Measurements from ENCODE around the gene SLC25A48.

SLC25A48 gene, protein sequence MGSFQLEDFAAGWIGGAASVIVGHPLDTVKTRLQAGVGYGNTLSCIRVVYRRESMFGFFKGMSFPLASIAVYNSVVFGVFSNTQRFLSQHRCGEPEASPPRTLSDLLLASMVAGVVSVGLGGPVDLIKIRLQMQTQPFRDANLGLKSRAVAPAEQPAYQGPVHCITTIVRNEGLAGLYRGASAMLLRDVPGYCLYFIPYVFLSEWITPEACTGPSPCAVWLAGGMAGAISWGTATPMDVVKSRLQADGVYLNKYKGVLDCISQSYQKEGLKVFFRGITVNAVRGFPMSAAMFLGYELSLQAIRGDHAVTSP

DNA sequence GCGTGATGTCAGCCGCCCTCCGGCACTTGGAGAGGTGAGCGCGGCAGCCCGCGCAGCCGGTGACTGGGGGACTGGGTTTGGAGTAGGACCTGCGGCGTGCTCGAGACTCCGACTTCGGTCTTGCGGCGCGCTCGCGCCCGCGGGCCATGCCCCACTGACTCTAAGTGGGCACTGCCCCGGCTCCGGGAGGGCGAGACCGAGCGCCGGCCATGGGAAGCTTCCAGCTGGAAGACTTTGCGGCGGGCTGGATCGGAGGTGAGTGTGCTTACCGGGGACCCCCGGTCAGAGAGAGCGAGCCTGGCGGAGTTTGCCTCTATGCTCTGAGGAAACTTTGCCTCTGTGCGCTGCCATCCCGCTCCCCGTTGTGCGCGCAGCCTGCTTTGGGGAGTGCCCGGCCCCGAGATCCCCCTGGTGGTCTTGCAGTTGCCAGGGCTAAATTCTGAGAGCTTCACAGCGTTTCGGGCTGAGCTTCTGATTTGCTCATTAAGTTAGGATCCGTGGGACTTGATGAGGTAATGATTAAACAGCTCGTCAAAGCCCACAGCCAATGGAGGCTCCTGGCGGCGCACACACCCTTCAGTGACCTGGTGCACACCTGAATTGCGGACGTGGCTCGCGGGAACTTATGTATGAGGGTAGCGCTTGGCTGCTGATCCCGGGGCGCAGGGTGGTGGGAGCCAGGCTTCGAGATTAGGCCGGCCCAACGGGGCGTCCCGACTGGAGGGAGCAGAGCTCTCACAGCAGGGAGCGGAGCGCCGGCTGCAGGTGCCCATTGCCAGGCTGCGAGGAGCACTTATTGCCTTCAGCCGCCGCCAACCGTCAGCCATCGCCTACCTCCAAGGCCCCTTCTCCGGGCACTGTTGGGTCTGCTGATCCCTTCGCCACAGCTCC is at the start of gene SLC25A48:
Gene SLC25A48, plus strand, starts transcription at position 25 of the 891 bp plus-strand sequence. Its CDS starts 185 bp downstream, at position 210.
- intact Hi-C loops (cut with DNase I) = loop anchor here (5.0 kb wide), 2 partner anchors 47 to 368 kb away; no protein-coding TSS in a partner anchor
- peak; percentile 53 to 95 (median 70) for DNase-seq

GRCh38 chr5:135800656-135801055 is 33.8 kb upstream of the SLC25A48 start:
- no peak for DNase-seq
- intact Hi-C loops (cut with DNase I) = no loop called here

DNA sequence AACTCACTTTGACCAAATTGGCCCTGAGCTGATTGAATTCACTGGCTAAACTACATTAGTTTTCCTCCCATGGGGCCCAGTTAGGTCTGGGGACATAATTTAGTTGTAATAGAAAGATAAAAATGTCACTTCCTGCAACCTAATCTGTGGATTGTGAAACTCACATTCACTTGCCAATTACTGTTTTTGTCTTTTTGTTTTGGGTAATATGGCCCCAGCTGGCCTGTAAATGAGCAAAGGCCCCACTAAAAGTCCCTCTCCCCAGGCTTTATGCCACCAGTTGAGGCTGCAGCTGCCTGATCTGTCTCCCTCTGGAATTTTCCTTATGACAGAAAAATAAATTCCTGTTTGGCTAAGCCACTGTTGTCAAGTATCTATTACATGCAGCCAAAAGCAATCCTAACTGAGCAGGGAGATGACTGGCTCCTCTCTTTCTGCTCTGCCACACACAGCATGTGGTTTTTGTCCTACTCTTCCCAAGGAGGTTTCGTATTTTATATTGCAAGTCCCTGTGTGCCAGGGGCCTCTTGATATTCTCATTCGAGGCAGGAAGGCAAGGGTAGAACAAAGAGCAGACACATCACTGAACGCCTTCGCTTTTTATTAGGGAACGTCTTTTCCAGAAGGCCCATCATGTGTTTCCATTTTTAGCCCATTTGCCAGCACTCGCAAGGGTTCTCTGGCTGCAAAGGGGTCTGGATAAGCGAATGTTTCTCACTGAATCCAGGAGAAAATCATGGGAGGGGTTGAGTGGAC is 24.1 kb upstream of the SLC25A48 start:
- DNase-seq = no peak
- intact Hi-C loops (cut with DNase I) = no loop called here

DNA sequence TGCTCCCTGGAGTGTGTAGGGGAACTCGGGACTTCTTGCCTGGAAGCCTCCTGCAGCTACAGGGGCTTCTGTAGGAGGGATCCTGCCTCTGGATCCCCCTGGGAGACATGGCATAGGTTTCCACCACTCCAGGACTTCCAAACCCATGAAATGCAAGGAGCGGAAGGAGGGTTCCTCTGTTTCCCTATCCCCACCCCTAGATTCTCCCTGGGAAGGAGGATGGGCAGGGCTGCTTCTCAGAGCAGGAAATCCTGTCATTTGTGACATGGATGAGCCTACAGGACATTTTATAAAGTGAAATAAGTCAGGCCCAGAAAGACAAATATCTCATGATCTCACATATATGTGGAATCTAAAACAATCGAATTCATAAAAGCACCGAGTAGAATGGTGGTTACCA is 23.5 kb upstream of the SLC25A48 start:
- DNase-seq = no peak
- intact Hi-C loops (cut with DNase I) = no loop called here

DNA sequence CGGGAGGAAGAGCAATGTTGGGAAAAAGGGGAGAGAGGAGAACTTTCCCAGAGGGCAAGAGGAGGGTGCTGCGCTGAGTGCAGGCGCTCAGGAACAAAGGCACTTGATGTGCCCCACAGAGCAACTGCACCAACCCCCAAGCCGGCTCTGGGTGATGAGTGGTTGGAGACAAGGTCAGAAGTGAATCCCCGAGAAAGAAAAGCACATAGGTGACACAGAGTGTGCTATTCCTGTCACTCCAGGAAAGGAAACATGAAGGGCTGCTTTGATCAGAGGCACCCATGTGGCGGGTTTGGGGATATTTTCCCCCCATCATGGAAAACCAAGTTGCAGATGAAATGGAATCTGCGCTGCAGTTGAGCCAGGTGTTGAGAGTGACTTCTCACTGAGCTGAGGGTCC is 20.7 kb upstream of the SLC25A48 start:
- intact Hi-C loops (cut with DNase I) = no loop called here
- peak in 1 of 10 donors; percentile 54 for DNase-seq

DNA sequence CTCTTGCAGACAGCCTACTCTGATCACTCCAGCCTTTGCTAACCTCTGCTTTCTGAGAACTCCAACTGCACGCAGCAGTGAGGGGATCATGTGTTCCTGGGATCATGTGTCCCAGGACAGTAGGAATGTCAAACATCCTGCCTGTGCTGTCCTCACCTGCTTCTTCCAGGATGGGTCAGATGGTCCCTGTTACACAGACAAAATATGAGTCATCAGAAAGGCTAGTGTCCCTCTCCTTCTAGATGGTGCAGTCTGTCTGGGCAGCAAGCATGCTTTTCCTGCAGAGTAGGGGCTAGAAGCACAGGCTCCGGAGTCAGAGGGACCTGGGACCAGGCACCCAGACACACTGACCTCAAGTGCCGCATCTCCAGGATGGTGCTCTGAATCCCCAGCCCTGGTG is 20.1 kb upstream of the SLC25A48 start:
- DNase-seq = no peak
- intact Hi-C loops (cut with DNase I) = no loop called here

DNA sequence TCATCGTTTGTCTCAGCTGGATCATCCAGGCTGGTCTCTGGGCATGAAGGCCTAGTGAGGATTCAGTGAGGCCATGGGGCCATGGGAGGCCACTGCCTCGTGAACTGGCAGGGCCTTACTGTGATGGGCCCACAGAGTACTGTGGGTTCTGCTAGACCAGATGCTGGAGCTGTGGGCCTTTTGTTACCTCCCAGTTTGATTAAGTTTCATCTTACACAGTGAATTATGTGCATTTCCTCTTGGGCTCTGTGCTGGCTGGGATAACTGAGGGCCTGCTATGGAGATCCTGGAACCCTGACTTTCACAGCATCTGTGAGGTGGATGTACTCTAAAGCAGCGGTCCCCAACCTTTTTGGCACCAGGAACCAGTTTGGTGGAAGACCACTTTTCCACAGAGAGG is 19.7 kb upstream of the SLC25A48 start:
- intact Hi-C loops (cut with DNase I) = no loop called here
- DNase-seq = no peak

GRCh38 chr5:135821061-135821801 is 13.2 kb upstream of the SLC25A48 start:
- peak in 1 of 10 donors; percentile 44 for DNase-seq
- intact Hi-C loops (cut with DNase I) = no loop called here

DNA sequence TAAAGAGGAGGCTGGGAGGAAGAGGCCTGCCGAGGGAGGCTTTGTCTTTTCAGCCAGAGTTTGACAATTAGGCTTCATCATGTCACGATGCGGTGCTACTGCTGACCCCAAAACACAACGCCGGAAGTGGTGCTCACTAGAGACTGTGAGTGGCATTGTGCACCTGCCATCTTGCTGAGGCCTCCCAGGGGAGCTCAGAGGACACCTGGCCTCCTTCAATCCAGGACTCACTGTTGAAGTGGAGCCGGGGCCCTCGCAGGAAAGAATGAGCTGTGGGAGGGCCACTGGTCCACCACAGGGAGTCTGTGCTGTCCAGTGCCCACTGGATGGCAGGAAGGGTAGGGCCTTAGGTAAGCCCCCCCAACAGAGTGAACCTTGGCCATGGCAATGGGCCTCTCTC is 12.7 kb upstream of the SLC25A48 start:
- peak in 2 of 10 donors; percentile 58 to 72 for DNase-seq
- intact Hi-C loops (cut with DNase I) = no loop called here

DNA sequence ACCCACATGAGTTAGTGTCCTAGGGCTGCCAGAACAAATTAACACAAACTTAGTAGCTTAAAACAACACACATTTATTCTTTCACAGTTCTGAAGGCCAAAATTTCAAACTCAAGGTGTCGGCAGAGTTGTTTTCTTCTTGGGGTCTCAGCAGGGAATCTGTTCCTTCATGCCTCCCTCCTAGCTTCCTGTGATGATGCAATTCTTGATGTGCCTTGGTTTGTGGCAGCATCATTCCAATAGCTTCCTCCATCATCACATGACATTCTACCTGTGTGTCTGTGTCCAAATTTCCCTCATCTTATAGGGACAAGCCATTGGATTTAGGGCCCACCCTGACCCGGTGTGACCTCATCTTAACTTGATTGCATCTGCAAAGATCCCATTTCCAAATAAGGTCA is 12.2 kb upstream of the SLC25A48 start:
- DNase-seq = no peak
- intact Hi-C loops (cut with DNase I) = no loop called here

DNA sequence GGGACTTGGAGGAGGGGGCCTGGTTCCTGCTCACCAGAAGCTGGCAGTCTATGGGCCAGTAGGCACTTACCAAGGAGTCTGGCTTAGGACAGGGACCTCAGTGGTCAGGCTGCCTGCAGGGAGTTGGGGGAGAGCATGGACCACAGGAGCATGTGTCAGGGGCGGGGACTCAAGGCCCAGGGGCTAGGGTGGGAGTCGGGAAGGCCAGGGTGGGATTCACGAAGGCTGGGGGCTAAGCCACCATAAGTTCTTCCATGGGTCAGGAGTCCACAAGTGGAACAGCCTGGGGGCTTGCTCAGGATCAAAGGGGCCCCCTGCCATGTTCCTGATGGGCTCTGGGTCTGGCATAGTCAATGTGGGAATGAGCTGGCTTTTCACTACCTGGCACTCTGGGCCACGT is 11.5 kb upstream of the SLC25A48 start:
- intact Hi-C loops (cut with DNase I) = no loop called here
- peak in 1 of 10 donors; percentile 48 for DNase-seq

GRCh38 chr5:135823881-135824280 is 10.6 kb upstream of the SLC25A48 start:
- intact Hi-C loops (cut with DNase I) = no loop called here
- DNase-seq = no peak

DNA sequence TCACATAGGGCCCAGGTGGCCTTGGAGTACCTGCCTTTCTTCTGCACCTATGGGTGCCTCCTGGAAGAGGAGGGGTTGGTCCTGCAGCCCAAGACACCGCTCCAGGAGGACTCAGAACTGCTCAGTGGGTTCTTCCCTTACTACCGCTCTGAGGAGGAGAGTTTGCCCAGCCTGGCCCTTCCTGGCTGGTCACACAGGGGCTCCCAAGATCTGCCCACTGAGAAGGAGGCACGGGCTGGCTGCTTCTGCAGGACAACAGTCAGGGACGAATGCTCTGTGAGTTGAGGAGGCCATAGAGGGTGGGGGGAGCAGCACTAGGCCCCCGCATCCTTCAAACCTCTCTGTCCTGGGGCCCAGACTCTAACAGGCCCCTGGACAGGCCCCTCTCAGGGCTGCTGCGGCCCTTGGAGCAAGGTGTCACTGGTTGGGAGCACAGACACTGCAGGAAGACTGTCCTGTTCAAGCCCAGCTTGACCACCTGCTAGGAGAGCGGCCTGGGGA is 9.9 kb upstream of the SLC25A48 start:
- intact Hi-C loops (cut with DNase I) = no loop called here
- DNase-seq = peak in 1 of 10 donors; percentile 59

GRCh38 chr5:135825373-135826220 is 8.9 kb upstream of the SLC25A48 start:
- intact Hi-C loops (cut with DNase I) = no loop called here

DNA sequence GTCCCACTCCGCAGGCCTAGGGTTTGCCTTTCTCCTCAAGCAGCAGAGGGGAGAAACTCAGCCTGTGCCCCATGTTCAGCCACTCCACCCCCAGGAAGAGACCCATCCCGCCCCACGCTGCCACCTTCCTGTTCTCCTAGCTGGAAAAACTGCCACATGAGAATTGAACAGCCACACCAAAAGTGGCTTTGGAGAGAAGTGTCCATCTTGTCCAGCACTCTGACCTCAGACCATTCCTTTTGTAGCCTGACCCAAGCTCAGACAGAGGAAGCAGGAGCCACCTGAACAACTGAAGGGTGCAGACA is 8.3 kb upstream of the SLC25A48 start:
- intact Hi-C loops (cut with DNase I) = no loop called here
- peak in 1 of 10 donors; percentile 45 for DNase-seq

More at GRCh38 chr5:135825373-135826220, 8.9 kb upstream of the SLC25A48 start:
- DNase-seq = peak in 1 of 10 donors; percentile 77

- no peak for DNase-seq
- intact Hi-C loops (cut with DNase I) = no loop called here
Measured at GRCh38 chr5:135826994-135827671, 7.3 kb upstream of the SLC25A48 start.

- peak in 1 of 10 donors; percentile 55 for DNase-seq
- intact Hi-C loops (cut with DNase I) = no loop called here
Measured at GRCh38 chr5:135827965-135828781, 6.3 kb upstream of the SLC25A48 start.

GRCh38 chr5:135828782-135829127 is 5.7 kb upstream of the SLC25A48 start:
- intact Hi-C loops (cut with DNase I) = no loop called here
- DNase-seq = no peak
